CD4-positive, alpha-beta T cell treated with Interleukin-6 at 100 ng/mL for 8 hours (primary cell): ENCODE results near the gene ZNF433.
"Not testable (repeated sequence)": the region's sequence is repeated elsewhere in the genome, so short reads cannot be mapped to it uniquely, and the experiment has no call there.

Experiments
- DNase-seq: peaks from one replicate; pipeline ENCODE4 v3.0.0-alpha.2; 2020; ENCODE audit warnings: mixed read lengths, low spot score

The ZNF433 gene

GRCh38 chr19:12035220-12036172 lies at the start of gene ZNF433:
Gene ZNF433, minus strand, starts transcription at chr19:12035679. Its CDS starts 140 bp downstream, at chr19:12035539.
- DNase-seq, result peak; percentile 48

GRCh38 chr19:12083336-12083735 lies 47.9 kb upstream of the ZNF433 start:
- DNase-seq, result not testable (repeated sequence)

- DNase-seq, result no peak
Observed at GRCh38 chr19:12077375-12077774, 41.9 kb upstream of the ZNF433 start.

- DNase-seq, result not testable (repeated sequence)
Observed at GRCh38 chr19:12076331-12076730, 40.9 kb upstream of the ZNF433 start.

- DNase-seq, result no peak
Observed at GRCh38 chr19:12075538-12076139, 40.2 kb upstream of the ZNF433 start.

GRCh38 chr19:12064590-12065538 lies 29.4 kb upstream of the ZNF433 start, which contains the start of gene ZNF844:
Gene ZNF844, plus strand, starts transcription at chr19:12064731. Its CDS starts 143 bp downstream, at chr19:12064874.
- DNase-seq, result peak; percentile 65

GRCh38 chr19:12055784-12056183 lies 20.3 kb upstream of the ZNF433 start:
- no peak for DNase-seq

- peak; percentile 34 for DNase-seq
Observed at GRCh38 chr19:12052497-12053169, 17.2 kb upstream of the ZNF433 start, which contains the start of gene ZNF878. Gene ZNF878, minus strand, starts transcription at chr19:12052961. Its CDS starts 160 bp downstream, at chr19:12052801.

- DNase-seq, result no peak
Observed at GRCh38 chr19:12052091-12052496, 16.6 kb upstream of the ZNF433 start.

GRCh38 chr19:12047868-12048267 lies 12.4 kb upstream of the ZNF433 start:
- DNase-seq, result no peak

DNA sequence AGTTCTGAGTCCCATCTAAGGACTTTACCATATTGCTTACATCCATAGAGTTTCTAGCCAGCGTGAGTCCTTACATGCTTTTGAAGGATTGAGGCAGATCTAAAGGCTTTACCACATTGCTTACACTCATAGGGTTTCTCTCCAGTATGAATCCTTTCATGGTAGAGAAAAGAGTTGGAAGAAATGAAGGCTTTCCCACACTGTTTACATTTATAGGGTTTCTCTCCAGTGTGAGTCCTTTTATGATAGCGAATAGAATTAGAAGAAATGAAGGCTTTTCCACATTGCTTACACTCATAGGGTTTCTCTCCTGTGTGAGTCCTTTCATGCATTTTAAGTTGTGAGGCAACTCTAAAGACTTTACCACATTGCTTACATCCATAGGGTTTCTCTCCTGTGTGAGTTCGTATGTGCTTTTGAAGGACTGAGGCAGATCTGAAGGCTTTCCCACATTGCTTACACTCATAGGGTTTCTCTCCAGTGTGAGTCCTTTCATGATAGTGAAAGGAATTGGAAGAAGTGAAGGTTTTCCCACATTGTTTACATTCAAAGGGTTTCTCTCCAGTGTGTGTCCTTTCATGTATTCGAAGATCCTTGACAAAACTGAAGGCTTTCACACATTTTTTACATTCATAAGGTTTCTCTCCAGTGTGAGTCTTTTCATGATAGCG lies 8.4 kb upstream of the ZNF433 start:
- DNase-seq, result no peak

DNA sequence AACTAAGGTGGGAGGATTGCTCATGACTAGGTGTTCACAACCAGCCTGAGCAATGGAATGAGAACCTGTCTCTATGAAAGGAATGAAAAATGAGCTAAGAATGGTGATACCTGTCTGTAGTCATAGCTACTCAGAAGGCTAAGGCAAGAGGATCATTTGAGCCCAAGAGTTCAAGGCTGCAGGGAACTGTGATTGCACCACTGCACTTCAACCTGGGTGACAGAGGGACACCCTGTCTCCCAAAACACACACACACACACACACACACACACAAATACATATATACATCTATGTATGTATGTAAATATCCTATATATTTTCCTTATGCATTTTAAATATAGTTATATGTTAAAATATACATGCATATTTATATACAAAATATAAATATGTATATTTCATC lies 7.4 kb upstream of the ZNF433 start:
- DNase-seq, result no peak

DNA sequence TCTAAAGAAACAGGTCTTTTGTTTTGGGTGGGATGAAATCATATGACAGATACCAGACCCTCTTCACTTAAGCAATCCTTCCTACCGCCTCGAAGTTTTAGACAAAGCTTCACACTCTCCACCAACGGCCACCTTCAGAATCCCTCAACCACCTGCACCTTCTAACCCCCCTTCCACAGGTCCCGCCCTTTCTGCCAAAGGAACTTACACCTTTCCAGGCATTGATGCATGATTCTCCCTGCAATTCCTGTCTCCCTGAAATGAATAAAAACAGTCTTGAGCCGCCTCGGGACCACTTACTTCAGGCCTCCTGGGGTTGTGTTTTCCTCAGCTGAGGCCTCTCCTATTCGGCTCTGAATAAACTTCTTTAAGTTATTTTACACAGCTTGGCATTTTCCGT lies 859 bp downstream of the ZNF433 start:
- no peak for DNase-seq

- DNase-seq, result no peak
Observed at GRCh38 chr19:12034198-12034597, 1.3 kb downstream of the ZNF433 start.

DNA sequence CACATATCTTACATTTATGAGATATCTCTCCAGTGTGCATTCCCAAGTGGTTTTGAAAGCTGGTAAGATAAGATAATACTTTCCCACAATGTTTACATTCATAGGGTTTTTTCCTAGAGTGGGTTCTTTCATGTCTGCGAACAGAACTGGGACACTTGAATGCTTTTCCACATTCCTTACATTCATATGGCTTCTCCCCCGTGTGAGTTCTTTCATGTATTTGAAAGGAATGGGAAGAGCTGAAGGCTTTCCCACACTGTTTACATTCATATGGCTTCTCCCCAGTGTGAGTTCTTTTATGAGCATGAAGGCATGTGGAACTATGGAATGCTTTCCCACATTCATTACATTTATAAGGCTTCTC lies 19.7 kb downstream of the ZNF433 start:
- no peak for DNase-seq

DNA sequence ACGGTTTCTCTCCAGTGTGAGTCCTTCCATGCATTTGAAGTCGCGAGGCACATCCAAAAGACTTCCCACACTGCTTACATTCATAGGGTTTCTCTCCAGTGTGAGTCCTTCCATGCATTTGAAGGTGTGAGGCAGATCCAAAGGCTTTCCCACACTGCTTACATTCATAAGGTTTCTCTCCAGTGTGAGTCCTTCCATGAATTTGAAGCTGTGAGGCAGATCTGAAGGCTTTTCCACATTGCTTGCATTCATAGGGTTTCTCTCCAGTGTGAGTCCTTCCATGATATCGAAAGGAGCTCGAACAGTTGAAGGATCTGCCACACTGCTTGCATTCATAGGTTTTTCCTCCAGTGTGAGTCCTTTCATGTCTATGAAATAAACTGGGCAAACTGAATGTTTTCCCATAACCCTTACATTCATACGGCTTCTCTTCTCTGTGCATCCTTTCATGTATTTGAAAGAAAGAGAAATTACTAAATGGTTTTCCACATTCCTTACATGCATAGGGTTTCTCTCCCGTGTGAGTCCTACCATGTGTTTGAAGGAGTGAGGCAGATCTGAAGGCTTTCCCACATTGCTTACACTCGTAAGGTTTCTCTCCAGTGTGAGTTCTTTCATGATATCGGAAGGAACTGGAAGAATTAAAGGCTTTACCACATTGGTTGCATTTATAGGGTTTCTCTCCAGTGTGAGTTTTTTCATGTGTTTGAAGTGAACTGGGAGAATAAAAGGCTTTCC lies 20.3 kb downstream of the ZNF433 start:
- DNase-seq, result no peak

GRCh38 chr19:12000152-12000981 lies 35.1 kb downstream of the ZNF433 start:
- no peak for DNase-seq

GRCh38 chr19:11995174-11995573 lies 40.3 kb downstream of the ZNF433 start:
- DNase-seq, result no peak

DNA sequence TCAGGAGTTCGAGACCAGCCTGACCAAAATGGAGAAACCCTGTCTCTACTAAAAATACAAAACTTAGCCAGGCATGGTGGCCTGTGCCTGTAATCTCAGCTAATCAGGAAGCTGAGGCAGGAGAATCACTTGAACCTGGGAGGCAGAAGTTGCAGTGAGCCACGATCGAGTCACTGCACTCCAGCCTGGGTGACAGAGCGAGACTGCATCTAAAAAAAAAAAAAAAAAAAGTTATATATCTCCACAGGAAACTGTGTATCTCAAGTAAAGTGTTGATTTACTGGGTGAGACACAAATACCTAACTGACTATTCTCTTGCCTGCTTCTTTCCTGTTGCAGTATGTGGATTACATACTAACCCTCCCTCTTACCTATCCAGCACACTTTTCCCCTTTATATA lies 43.6 kb downstream of the ZNF433 start:
- DNase-seq, result not testable (repeated sequence)
